A549 (cell line): ENCODE data around the gene TRIML1.

Experiments used
- CTCF ChIP-seq: fragments of >200 bp; sonication (Bioruptor Twin); formaldehyde crosslinking; IDR thresholded peaks from 3 replicates; pipeline ENCODE4 v1.5.1; 2016
- ESRRA ChIP-seq: fragments of 150-350 bp; IDR thresholded peaks from 2 replicates; pipeline ENCODE4 v1.6.1; 2014; ENCODE audit warnings: mild to moderate bottlenecking, low read length, borderline replicate concordance
- GATA3 ChIP-seq: IDR thresholded peaks from 2 replicates; pipeline ENCODE4 v1.6.1; 2012; ENCODE audit warnings: borderline replicate concordance
- KDM1A ChIP-seq: fragments of 200-600 bp; sonication (generic); IDR thresholded peaks from 2 replicates; pipeline ENCODE4 v1.6.1; 2016; ENCODE audit warnings: low read depth, mild to moderate bottlenecking
- MAFK ChIP-seq: fragments of 450-650 bp; IDR thresholded peaks from 2 replicates; pipeline ENCODE4 v1.6.1; 2014; ENCODE audit not compliant: partially characterized antibody
- MYC ChIP-seq: IDR thresholded peaks from 2 replicates; pipeline ENCODE4 v1.6.1; 2012; ENCODE audit warnings: mild to moderate bottlenecking, inconsistent platforms, low read length, improper control_type of control experiment, borderline replicate concordance
- POLR2A ChIP-seq: IDR thresholded peaks from 2 replicates; pipeline ENCODE4 v1.6.1; 2012; ENCODE audit warnings: mild to moderate bottlenecking, low read length
- REST ChIP-seq: fragments of 200-600 bp; sonication (generic); IDR thresholded peaks from 2 replicates; pipeline ENCODE4 v1.6.1; 2016; ENCODE audit warnings: antibody characterized with exemption, mild to moderate bottlenecking, moderate library complexity
- TP53 ChIP-seq: fragments of 250-450 bp; sonication (Bioruptor Pico); IDR thresholded peaks from 2 replicates; pipeline ENCODE4 v1.5.0; 2021; ENCODE audit warnings: mild to moderate bottlenecking, moderate library complexity

- TF ChIP-seq MYC (no peak), REST (no peak), CTCF (no peak), POLR2A (no peak), MAFK (no peak), KDM1A (no peak), TP53 (CRISPR knock-in tag) (no peak), ESRRA (no peak), GATA3 (no peak)
Observed at GRCh38 chr4:188145601-188146000, 6.4 kb downstream of the TRIML1 start.
